K562 (cell line): ENCODE results near the gene LGALS7B. TPM values are rescaled to one million over a fixed set of nuclear protein-coding genes. Genes with fewer than 3 reads are reported as not detected.

Experiments used
- ATAC-seq: fragments of 200-7000 bp; cut with Tn5 transposase; 3 replicates; pipeline ENCODE4 v1.9.1; 2020; ENCODE audit warnings: moderate library complexity
- BruUV-seq: library from RNA; stranded (reverse); fragments of 400-500 nt; replicated peaks from 2 replicates; lab custom pipeline; 2021; lab: Mats Ljungman, UMichigan
- CTCF ChIA-PET: fragments of 300-600 bp; formaldehyde crosslinking; extraction: SDS; loops from one replicate; lab custom pipeline; 2021; ENCODE audit warnings: low intra/inter-chr PET ratio; lab: Yijun Ruan, JAX
- POLR2A ChIA-PET: fragments of 300-600, 350-650 bp; sonication (Branson Sonifier 250); formaldehyde crosslinking; extraction: SDS; loops from one replicate; lab custom pipeline; 2021; ENCODE audit warnings: antibody characterized with exemption, inconsistent platforms; lab: Yijun Ruan, JAX
- DNase-seq, 4 experiments: peaks; one replicate each; pipeline versions ENCODE4 v3.0.0 to v3.0.0-alpha.2; 2011 to 2018; ENCODE audit warnings: low spot score in 3 of 4, mixed read lengths in 3 of 4; ENCODE audit errors: extremely low read depth in 1 of 4
- FAIRE-seq: peaks from 2 replicates; lab custom pipeline; 2011; peaks lifted over from hg19 to GRCh38; lab: Jason Lieb, UNC
- H2AFZ ChIP-seq: 2 replicates; pipeline ENCODE4 v1.6.0; 2011; ENCODE audit warnings: low read depth, low read length, control low read depth, inconsistent platforms
- H3K27ac ChIP-seq: fragments of 200-600 bp; 3 replicates; pipeline ENCODE4 v1.8.0; 2011; ENCODE audit warnings: low read depth, mild to moderate bottlenecking, control low read depth, inconsistent platforms, low read length, moderate library complexity, mixed read lengths; ENCODE audit errors: extremely low read depth
- H3K27me3 ChIP-seq, 2 experiments: fragments of 300-600 bp in 1 of 2; 2 replicates in 1 of 2; 3 replicates in 1 of 2; pipeline versions ENCODE4 v1.6.0 to v1.8.0; 2011; ENCODE audit warnings: inconsistent platforms in 2 of 2, low read length in 2 of 2, mild to moderate bottlenecking in 1 of 2, mixed read lengths in 1 of 2, moderate library complexity in 1 of 2; ENCODE audit not compliant: control insufficient read depth in 2 of 2, insufficient read depth in 2 of 2
- H3K36me3 ChIP-seq: fragments of 300-600 bp; 3 replicates; pipeline ENCODE4 v1.8.0; 2011; ENCODE audit warnings: mild to moderate bottlenecking, low read length, inconsistent platforms; ENCODE audit not compliant: control insufficient read depth, insufficient read depth
- H3K4me1 ChIP-seq, 2 experiments: fragments of 200-600 bp in 1 of 2; replicated peaks in 1 of 2; 2 replicates in 1 of 2; 3 replicates in 1 of 2; pipeline versions ENCODE4 v1.5.1 to v1.8.0; 2011; ENCODE audit warnings: inconsistent platforms in 2 of 2, low read length in 2 of 2, mild to moderate bottlenecking in 1 of 2, mixed read lengths in 1 of 2, moderate library complexity in 1 of 2; ENCODE audit not compliant: control insufficient read depth in 2 of 2, insufficient read depth in 2 of 2
- H3K4me2 ChIP-seq: 2 replicates; pipeline ENCODE4 v1.6.1; 2011; ENCODE audit warnings: low read length, control low read depth, inconsistent platforms, mixed read lengths; ENCODE audit not compliant: insufficient read depth
- H3K4me3 ChIP-seq: fragments of 200-600 bp; sonication (generic), shearing (Covaris generic); 2 replicates; pipeline ENCODE4 v1.5.1; 2016; ENCODE audit warnings: control low read depth, inconsistent platforms
- H3K79me2 ChIP-seq: fragments of 200-600 bp; 3 replicates; pipeline ENCODE4 v1.8.0; 2011; ENCODE audit warnings: low read length, inconsistent platforms; ENCODE audit not compliant: control insufficient read depth, insufficient read depth
- H3K9ac ChIP-seq, 2 experiments: 2 replicates each; pipeline versions ENCODE4 v1.6.0 to v1.6.1; 2011; ENCODE audit warnings: low read depth in 2 of 2, low read length in 2 of 2, control low read depth in 1 of 2, inconsistent platforms in 1 of 2, mild to moderate bottlenecking in 1 of 2, mixed read lengths in 1 of 2; ENCODE audit not compliant: insufficient read depth in 1 of 2
- H3K9me1 ChIP-seq: one replicate; pipeline ENCODE4 v1.6.0; 2011; ENCODE audit warnings: inconsistent platforms, mild to moderate bottlenecking, low read length, moderate library complexity; ENCODE audit not compliant: control insufficient read depth, insufficient read depth
- H3K9me3 ChIP-seq: replicated peaks from 2 replicates; pipeline ENCODE4 v1.5.1; 2011; ENCODE audit warnings: low read depth, low read length, inconsistent platforms; ENCODE audit not compliant: control insufficient read depth, insufficient read depth
- H4K20me1 ChIP-seq: replicated peaks from 2 replicates; pipeline ENCODE4 v1.6.1; 2011; ENCODE audit warnings: low read length, inconsistent platforms, mixed read lengths; ENCODE audit not compliant: control insufficient read depth, insufficient read depth
- WGBS: fragments of 100-300 bp; shearing (Covaris generic); methylation state at CpG from one replicate; pipeline ENCODE4 v1.1.6; 2016; ENCODE audit warnings: low coverage, mixed read lengths; ENCODE audit not compliant: insufficient coverage; ENCODE audit errors: missing lambda C conversion rate; 5-methylcytosine and 5-hydroxymethylcytosine counted together
- in situ Hi-C: fragments of 300-500 bp; cut with MboI; formaldehyde crosslinking; loops from 4 replicates; pipeline ENCODE4 v1.15.0; 2018; ENCODE audit warnings: inconsistent platforms, mixed read lengths
- intact Hi-C: fragments of 100-400 bp; cut with micrococcal nuclease; formaldehyde crosslinking; loops from 2 replicates; pipeline ENCODE4 v1.14.2; 2022
- polyA plus RNA-seq, 8 experiments: library from polyadenylated mRNA; depleted of rRNA in 4 of 8; stranded (reverse) in 5 of 8; unstranded in 3 of 8; fragments of >200 nt; fragmentation: Nextera tagmentation in 2 of 8; fragmentation: Illumina TruSeq in 1 of 8; extraction: Ambion mirVana in 2 of 8; extraction: Trizol in 1 of 8; gene quantifications; 2 replicates each; pipeline versions ENCODE4 v1.2.1 to v1.2.3, GENCODE V29; 2011 to 2014; ENCODE audit warnings: inconsistent platforms in 1 of 8, missing spikeins in 1 of 8
- total RNA-seq, 7 experiments: library from RNA; depleted of rRNA in 6 of 7; stranded (reverse); fragments of >200 nt in 6 of 7; fragmentation: Illumina TruSeq in 2 of 7; extraction: Trizol in 2 of 7; gene quantifications; 2 replicates each; pipeline versions ENCODE4 v1.2.1 to v1.2.3, GENCODE V29; 2011 to 2021; ENCODE audit warnings: low replicate concordance in 1 of 7
- TF ChIP-seq, protein P1 (sequence below): fragments of 250-450 bp; sonication (Bioruptor Pico); IDR thresholded peaks from 2 replicates; pipeline ENCODE4 v1.5.0; 2021; ENCODE audit warnings: mild to moderate bottlenecking, borderline replicate concordance

The LGALS7B gene
- total and polyA plus RNA-seq, 9 of the 15 experiments (the other 6 are each of a cell fraction or from before 2014, with no cell fraction given) = not detected

DNA sequence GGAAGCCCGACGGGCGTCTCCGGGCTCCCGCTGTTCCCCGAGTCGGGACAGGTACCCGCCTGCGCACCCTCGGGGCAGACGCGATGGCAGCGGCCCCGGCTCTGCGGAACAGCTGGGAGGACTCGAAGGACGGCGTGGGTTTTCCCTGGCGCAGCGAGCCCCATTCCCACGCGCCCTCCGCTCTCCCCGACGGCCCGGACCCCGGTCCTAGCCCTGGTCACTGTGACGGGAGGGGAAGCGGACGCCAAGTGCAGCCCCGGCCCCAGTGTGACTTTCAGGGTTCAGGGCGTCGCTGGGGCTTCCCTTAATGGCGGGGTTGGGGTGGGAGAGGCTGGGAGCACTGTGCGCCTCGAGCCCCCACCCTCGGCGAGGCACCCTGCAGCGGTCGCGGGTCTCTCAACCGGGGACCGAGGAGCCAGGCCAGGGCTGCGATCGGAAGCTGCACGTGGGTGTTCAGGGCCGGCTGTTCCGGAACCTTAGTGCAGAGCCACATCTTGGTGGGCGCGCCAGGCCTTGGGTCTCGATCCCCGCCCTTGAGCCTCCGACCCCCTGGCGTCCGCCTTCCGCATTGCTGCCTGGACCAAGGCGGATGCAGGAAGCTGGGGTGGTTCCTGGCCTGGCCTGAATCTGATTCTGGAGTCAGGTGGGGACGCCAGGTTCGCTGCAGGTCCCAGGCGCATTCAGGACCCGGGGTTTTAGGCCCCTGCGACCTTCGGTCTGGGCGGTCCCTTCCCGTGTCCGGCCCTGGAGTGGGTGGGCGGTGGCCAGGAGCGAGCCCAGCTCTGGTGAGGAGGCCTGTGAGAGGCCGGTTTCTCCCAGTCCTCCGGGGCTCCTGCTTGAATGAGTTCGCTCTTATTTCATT, 3.5 kb downstream of the LGALS7B start:
- Histone ChIP-seq H3K27me3 (no peaks in the 10 kb centered on the region), H3K4me3 (no peak overlapping the region), H3K27ac (no peak overlapping the region), H4K20me1 (no peaks in the 10 kb centered on the region)
- FAIRE-seq = no peak
- intact Hi-C loops = no loop called here
- TF ChIP-seq, protein P1, sequence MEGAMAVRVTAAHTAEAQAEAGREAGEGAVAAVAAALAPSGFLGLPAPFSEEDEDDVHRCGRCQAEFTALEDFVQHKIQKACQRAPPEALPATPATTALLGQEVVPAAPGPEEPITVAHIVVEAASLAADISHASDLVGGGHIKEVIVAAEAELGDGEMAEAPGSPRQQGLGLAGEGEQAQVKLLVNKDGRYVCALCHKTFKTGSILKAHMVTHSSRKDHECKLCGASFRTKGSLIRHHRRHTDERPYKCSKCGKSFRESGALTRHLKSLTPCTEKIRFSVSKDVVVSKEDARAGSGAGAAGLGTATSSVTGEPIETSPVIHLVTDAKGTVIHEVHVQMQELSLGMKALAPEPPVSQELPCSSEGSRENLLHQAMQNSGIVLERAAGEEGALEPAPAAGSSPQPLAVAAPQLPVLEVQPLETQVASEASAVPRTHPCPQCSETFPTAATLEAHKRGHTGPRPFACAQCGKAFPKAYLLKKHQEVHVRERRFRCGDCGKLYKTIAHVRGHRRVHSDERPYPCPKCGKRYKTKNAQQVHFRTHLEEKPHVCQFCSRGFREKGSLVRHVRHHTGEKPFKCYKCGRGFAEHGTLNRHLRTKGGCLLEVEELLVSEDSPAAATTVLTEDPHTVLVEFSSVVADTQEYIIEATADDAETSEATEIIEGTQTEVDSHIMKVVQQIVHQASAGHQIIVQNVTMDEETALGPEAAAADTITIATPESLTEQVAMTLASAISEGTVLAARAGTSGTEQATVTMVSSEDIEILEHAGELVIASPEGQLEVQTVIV = no peak
- TF ChIP-seq, all 486 proteins: peak for 0
- BruUV-seq = no TSS peak
- Histone ChIP-seq H3K9ac (no peak overlapping the region), H3K4me1 (peaks cover 0 to 8% of the 10 kb centered on the region in 2 experiments; a peak in 2 of 5 replicates), H3K9me1 (no peaks in the 10 kb centered on the region), H3K36me3 (no peaks in the 10 kb centered on the region), H3K9me3 (no peaks in the 10 kb centered on the region), H3K4me2 (no peak overlapping the region), H2AFZ (no peak overlapping the region), H3K79me2 (no peaks in the 10 kb centered on the region)
- ChIA-PET CTCF (no interaction called here), POLR2A (interaction anchor here (0.7 kb wide), 1 partner anchor 15 kb away, joined by 3 read pairs; no protein-coding TSS in a partner anchor)
- WGBS = 72% methylated on average over 25 of the region's 71 CpGs
- ATAC-seq = no peak
- DNase-seq = no peak
- in situ Hi-C loops = no loop called here
